Fibroblast of lung (primary cell): Measurements from ENCODE around the gene CMIP.

Experiments
- EZH2 ChIP-seq: IDR thresholded peaks from 2 replicates; pipeline ENCODE4 v1.5.1; 2012; ENCODE audit warnings: low read length, control low read depth, mild to moderate bottlenecking; ENCODE audit errors: missing control alignments
- TF ChIP-seq, protein P1 (sequence below), 2 donors: IDR thresholded peaks in 1 of 2; conservative IDR thresholded peaks in 1 of 2; 1 replicate in 1 of 2; 2 replicates in 1 of 2; pipeline ENCODE4 v1.5.1; 2011 to 2012; ENCODE audit warnings: low read length in 2 of 2, control low read depth in 1 of 2, inconsistent platforms in 1 of 2, low read depth in 1 of 2, mild to moderate bottlenecking in 1 of 2

DNA sequence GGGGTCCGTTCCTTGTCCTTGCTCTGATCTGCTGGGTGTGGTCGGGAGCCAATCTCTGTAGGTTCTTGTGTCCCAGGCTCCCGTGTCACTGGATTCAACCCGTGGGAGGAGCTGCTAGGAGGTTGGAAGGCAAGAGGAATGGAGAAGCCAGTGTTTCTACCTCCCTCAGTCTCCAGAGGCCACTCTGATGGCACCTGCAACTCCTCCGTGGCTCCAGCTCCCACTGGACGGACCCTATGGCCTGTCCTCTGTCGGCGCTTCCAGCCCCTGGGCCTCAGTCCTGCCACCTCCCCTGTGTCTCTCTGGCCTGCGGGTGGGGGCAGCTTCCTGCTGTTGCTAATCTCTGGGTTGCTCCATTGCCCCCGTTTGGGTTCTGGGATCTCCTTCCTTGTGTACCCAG lies 71.1 kb downstream of the CMIP start:
- TF ChIP-seq, protein P1, sequence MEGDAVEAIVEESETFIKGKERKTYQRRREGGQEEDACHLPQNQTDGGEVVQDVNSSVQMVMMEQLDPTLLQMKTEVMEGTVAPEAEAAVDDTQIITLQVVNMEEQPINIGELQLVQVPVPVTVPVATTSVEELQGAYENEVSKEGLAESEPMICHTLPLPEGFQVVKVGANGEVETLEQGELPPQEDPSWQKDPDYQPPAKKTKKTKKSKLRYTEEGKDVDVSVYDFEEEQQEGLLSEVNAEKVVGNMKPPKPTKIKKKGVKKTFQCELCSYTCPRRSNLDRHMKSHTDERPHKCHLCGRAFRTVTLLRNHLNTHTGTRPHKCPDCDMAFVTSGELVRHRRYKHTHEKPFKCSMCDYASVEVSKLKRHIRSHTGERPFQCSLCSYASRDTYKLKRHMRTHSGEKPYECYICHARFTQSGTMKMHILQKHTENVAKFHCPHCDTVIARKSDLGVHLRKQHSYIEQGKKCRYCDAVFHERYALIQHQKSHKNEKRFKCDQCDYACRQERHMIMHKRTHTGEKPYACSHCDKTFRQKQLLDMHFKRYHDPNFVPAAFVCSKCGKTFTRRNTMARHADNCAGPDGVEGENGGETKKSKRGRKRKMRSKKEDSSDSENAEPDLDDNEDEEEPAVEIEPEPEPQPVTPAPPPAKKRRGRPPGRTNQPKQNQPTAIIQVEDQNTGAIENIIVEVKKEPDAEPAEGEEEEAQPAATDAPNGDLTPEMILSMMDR (conservative IDR thresholded peaks at IDR 0.05 in 1 of 2, IDR thresholded peaks at IDR 0.05 in 1 of 2; ENCODE audit: low read depth in 1 of 2, low read length in 2 of 2), result no peak
- TF ChIP-seq EZH2, result no peak
